H1 (cell line): ENCODE data around the gene FAM228B. TPM values are rescaled to one million over a fixed set of nuclear protein-coding genes. Genes with fewer than 3 reads are reported as not detected.

ENCODE experiments used
- ASH2L ChIP-seq: fragments of 200-600, 300-600 bp; sonication (generic); IDR thresholded peaks from one replicate; pipeline ENCODE4 v1.7.1; 2017; ENCODE audit warnings: low read length
- CHD2 ChIP-seq: IDR thresholded peaks from 2 replicates; pipeline ENCODE4 v1.6.1; 2012; ENCODE audit warnings: low read length, improper control_type of control experiment
- CTBP2 ChIP-seq: IDR thresholded peaks from 2 replicates; pipeline ENCODE4 v1.7.0; 2011; ENCODE audit warnings: borderline replicate concordance, mild to moderate bottlenecking, moderate library complexity, mixed read lengths, low read length; ENCODE audit not compliant: insufficient read depth, insufficient read length
- EP300 ChIP-seq, 2 experiments: IDR thresholded peaks; 1 replicate in 1 of 2; 2 replicates in 1 of 2; pipeline ENCODE4 v1.6.1; 2011 to 2012; ENCODE audit warnings: low read depth in 2 of 2, low read length in 2 of 2, mild to moderate bottlenecking in 2 of 2, borderline replicate concordance in 1 of 2, inconsistent platforms in 1 of 2, moderate library complexity in 1 of 2
- JUND ChIP-seq: IDR thresholded peaks from 2 replicates; pipeline ENCODE4 v1.6.1; 2011; ENCODE audit warnings: mild to moderate bottlenecking, improper control_type of control experiment, low read length
- POLR2AphosphoS5 ChIP-seq: IDR thresholded peaks from 2 replicates; pipeline ENCODE4 v1.6.1; 2011; ENCODE audit warnings: low read depth, low read length
- POU5F1 ChIP-seq: IDR thresholded peaks from 2 replicates; pipeline ENCODE4 v1.6.1; 2011; ENCODE audit warnings: low read depth, mild to moderate bottlenecking, low read length, moderate library complexity
- RAD21 ChIP-seq, 2 experiments: IDR thresholded peaks in 1 of 2; conservative IDR thresholded peaks in 1 of 2; 2 replicates each; pipeline ENCODE4 v1.6.1; 2011; ENCODE audit warnings: low read depth in 2 of 2, low read length in 2 of 2, improper control_type of control experiment in 1 of 2, inconsistent platforms in 1 of 2, mild to moderate bottlenecking in 1 of 2, moderate library complexity in 1 of 2
- RBBP5 ChIP-seq: IDR thresholded peaks from 2 replicates; pipeline ENCODE4 v1.7.1; 2012; ENCODE audit warnings: low read depth, mild to moderate bottlenecking, inconsistent platforms, low read length, moderate library complexity, borderline replicate concordance
- SIN3A ChIP-seq, 2 experiments: IDR thresholded peaks in 1 of 2; conservative IDR thresholded peaks in 1 of 2; 2 replicates each; pipeline ENCODE4 v1.6.1; 2011 to 2012; ENCODE audit warnings: low read length in 2 of 2, improper control_type of control experiment in 1 of 2, low read depth in 1 of 2, mild to moderate bottlenecking in 1 of 2
- TAF1 ChIP-seq: IDR thresholded peaks from 2 replicates; pipeline ENCODE4 v1.6.1; 2011; ENCODE audit warnings: mild to moderate bottlenecking, low read depth, low read length
- TAF7 ChIP-seq: optimal IDR thresholded peaks from 2 replicates; pipeline ENCODE3; 2011; ENCODE audit warnings: low read depth, mild to moderate bottlenecking, inconsistent platforms, low read length, moderate library complexity, borderline replicate concordance
- TEAD4 ChIP-seq: IDR thresholded peaks from 2 replicates; pipeline ENCODE4 v1.6.1; 2012; ENCODE audit warnings: low read depth, low read length, inconsistent platforms, mixed read lengths
- USF2 ChIP-seq: IDR thresholded peaks from 2 replicates; pipeline ENCODE4 v1.6.1; 2011; ENCODE audit warnings: low read length, improper control_type of control experiment
- polyA plus RNA-seq, 7 experiments: library from polyadenylated mRNA; depleted of rRNA in 3 of 7; stranded (reverse) in 5 of 7; unstranded in 2 of 7; fragments of >200 nt in 5 of 7; fragments of 200-250 nt in 2 of 7; gene quantifications; 1 replicate in 5 of 7; 2 replicates in 1 of 7; 4 replicates in 1 of 7; pipeline versions ENCODE4 v1.2.1 to v1.2.3, GENCODE V29; 2011 to 2013; ENCODE audit warnings: missing spikeins in 2 of 7, mixed read lengths in 2 of 7
- total RNA-seq: library from RNA; stranded (reverse); fragmentation: NEBNext Ultra II Directional; extraction: Animal tissue kit (Norgen Biotek cat#: 25700); gene quantifications from 2 replicates; pipeline ENCODE4 v1.2.1, GENCODE V29; 2021

Gene FAM228B
- total and polyA plus RNA-seq, 2 of the 8 experiments (the other 6 are each of a cell fraction or from before 2014, with no cell fraction given), result 1.4 to 3.2 TPM

- TF ChIP-seq SIN3A (conservative IDR thresholded peaks at IDR 0.05 in 1 of 2, IDR thresholded peaks at IDR 0.05 in 1 of 2; ENCODE audit: low read depth in 1 of 2, low read length in 2 of 2) (peak in 1 of 2 experiments; percentile 20; a peak in 1 of 4 replicates), POLR2AphosphoS5 (peak; percentile 18; the same call in 1 of the 2 replicates), USF2 (no peak), EP300 (IDR thresholded peaks at IDR 0.05; ENCODE audit: borderline replicate concordance in 1 of 2, low read depth in 2 of 2, low read length in 2 of 2) (peak in 1 of 2 experiments; percentile 65; a peak in 1 of 3 replicates), RBBP5 (0 out of 2 replicates have a peak, but pooled peaks have one; percentile 80), TAF7 (peak; percentile 59), POU5F1 (no peak), JUND (no peak), CHD2 (peak; percentile 45; the same call in 1 of the 2 replicates), TAF1 (peak; percentile 87), CTBP2 (peak; percentile 75), ASH2L (peak; percentile 71), RAD21 (IDR thresholded peaks at IDR 0.05 in 1 of 2, conservative IDR thresholded peaks at IDR 0.05 in 1 of 2; ENCODE audit: low read depth in 2 of 2, low read length in 2 of 2) (peak; percentile 60 to 72), TEAD4 (peak; percentile 26; the same call in 1 of the 2 replicates)
These were observed 38.7 kb upstream of the FAM228B start, which contains the start of gene TP53I3 (continued) for GRCh38 chr2:24084386-24085199.
